Fibroblast of the aortic adventitia (primary cell): ENCODE measurements around the gene SPTBN1. TPM values are rescaled to one million over a fixed set of nuclear protein-coding genes. Genes with fewer than 3 reads are reported as not detected.

Experiments used
- DNase-seq: peaks from one replicate; pipeline ENCODE4 v3.0.0-alpha.2; 2010; ENCODE audit warnings: low read depth
- H3K4me3 ChIP-seq: 2 replicates; pipeline ENCODE4 v1.5.1; 2011; ENCODE audit warnings: low read depth, mild to moderate bottlenecking, control low read depth, low read length, moderate library complexity
- CTCF ChIP-seq: IDR thresholded peaks from 2 replicates; pipeline ENCODE4 v1.5.1; 2011; ENCODE audit warnings: mild to moderate bottlenecking, low read length, control low read depth, inconsistent platforms; ENCODE audit not compliant: insufficient read depth
- total RNA-seq: library from RNA; depleted of rRNA; stranded (reverse); fragments of >200 nt; gene quantifications from 2 replicates; pipeline ENCODE4 v1.2.3, GENCODE V29; 2012; ENCODE audit warnings: low replicate concordance

SPTBN1 gene
- total RNA-seq, 1 donor: 293 TPM

DNA sequence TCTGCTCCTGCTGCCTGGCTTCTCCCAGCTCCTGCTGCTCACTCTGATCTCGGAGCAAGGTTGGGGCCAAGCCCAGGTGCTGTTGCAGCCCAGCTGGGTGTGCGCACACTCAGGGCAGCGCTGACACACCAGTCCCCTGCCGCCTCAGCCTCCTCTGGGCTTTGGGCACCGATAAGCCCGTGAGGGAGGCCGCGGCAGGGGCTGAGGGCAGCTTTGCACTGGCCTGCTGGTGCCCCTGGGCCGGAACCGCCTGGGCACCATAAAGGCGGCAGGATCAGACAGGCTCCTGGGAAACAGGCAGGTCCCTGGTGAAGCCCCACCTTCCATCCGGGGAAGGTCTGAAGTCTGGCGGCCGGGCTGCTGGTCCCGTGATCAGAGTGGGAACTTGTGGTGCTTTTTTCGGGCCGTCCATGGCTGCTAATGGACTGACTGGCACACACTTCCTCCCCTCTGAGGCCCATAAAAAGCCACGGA, 253.2 kb downstream of the SPTBN1 start:
- no peak for DNase-seq
- H3K4me3 ChIP-seq: no peak overlapping the region
- no peak for TF ChIP-seq CTCF

GRCh38 chr2:54710216-54710615, 254.1 kb downstream of the SPTBN1 start:
- H3K4me3 ChIP-seq: no peak overlapping the region
- no peak for TF ChIP-seq CTCF
- DNase-seq: no peak

- no peak overlapping the region for H3K4me3 ChIP-seq
- no peak for TF ChIP-seq CTCF
- no peak for DNase-seq
Observed at GRCh38 chr2:54712516-54712915, 256.4 kb downstream of the SPTBN1 start.

DNA sequence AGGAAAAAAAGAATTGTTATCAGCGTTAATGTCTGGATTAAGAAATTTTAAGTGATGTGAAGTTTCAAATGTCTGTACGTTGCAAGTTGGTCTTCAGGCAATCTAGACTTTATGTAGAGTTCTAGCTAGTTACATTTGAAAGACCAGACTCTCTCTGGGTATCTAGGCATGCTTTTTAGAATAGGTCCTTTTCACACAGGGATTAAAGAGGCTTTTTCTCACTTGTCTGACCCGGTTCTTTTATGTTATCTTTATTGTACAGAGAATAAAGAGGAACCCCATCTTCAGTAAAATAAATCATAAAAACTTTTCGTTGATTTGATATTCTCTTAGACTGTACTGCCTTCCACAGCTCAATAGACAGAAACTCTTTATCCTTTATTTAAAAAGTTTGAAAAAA, 258.9 kb downstream of the SPTBN1 start:
- no peak for DNase-seq
- TF ChIP-seq CTCF: no peak
- no peak overlapping the region for H3K4me3 ChIP-seq

DNA sequence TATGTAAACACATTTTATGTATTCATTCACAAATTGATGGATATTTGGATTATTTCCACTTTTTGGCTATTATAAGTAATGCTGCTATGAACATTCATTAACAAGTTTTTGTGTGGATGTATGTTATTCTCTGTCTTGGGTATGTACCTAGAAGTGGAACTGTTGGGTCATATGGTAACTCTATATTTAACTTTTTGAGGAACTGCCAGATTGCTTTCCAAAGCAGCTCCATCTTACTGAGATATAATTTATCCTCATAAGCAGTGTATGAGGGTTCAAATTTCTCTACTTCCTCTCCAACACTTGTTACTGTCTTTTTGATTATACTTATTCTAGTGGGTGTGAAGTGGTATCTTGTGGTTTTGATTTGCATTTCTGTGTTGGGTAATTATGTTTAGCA, 260.2 kb downstream of the SPTBN1 start:
- no peak for TF ChIP-seq CTCF
- H3K4me3 ChIP-seq: no peak overlapping the region
- DNase-seq: no peak

DNA sequence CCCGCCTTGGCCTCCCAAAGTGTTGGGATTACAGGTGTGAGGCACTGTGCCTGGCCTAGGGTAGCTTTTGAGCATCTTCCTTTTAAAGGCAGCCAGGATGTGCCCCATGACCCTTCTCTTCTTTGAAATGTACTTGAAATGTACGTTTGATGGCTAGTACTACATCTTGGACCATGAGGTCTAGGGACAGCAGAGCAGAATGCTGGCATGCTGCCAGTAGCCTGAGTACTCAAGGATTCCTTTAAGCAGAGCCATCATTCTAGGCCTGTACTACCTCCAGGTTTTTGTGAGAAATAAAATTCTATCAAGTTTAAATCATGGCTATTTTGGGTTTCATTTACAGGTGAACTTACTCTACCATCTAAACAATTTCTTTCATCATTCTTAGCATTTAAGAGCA, 264.4 kb downstream of the SPTBN1 start:
- no peak for DNase-seq
- no peak for TF ChIP-seq CTCF
- no peak overlapping the region for H3K4me3 ChIP-seq

Other genes with a start within 250 kb of the SPTBN1 start
- gene TSPYL6, start 200.1 kb upstream of the SPTBN1 start, total RNA-seq: 0.25 TPM in 1 of 2 replicates, not detected in the other